ENCODE measurements around the gene ARRB1. TPM values are rescaled to one million over a fixed set of nuclear protein-coding genes. Genes with fewer than 3 reads are reported as not detected.

ARRB1 gene
- total RNA-seq, 2 donors from 2014 or later, result 26.3 to 39.6 TPM

- ATAC-seq (no peak), DNase-seq (no peak)
- peaks cover 26% of the 10 kb centered on the region for H3K4me1 Mint-ChIP-seq
- H3K36me3 Mint-ChIP-seq (ENCODE audit: low read depth), result no peaks in the 10 kb centered on the region
- H3K4me3 Mint-ChIP-seq, result no peak overlapping the region
- no peaks in the 10 kb centered on the region for H3K27me3 Mint-ChIP-seq
- H3K27ac Mint-ChIP-seq, result peak overlapping the region; percentile 59
- H3K9me3 ChIP-seq (ENCODE audit: control insufficient read depth, low read length, poor library complexity, severe bottlenecking), result no peaks in the 10 kb centered on the region
Measured at GRCh38 chr11:75264356-75264755, 87.1 kb downstream of the ARRB1 start.

- DNase-seq (no peak), ATAC-seq (peak; percentile 16)
- Mint-ChIP-seq H3K27ac (peak overlapping the region; percentile 59), H3K4me3 (no peak overlapping the region), H3K27me3 (no peaks in the 10 kb centered on the region), H3K4me1 (peaks cover 26% of the 10 kb centered on the region), H3K36me3 (ENCODE audit: low read depth) (no peaks in the 10 kb centered on the region)
- H3K9me3 ChIP-seq (ENCODE audit: control insufficient read depth, low read length, poor library complexity, severe bottlenecking), result no peaks in the 10 kb centered on the region
Measured at GRCh38 chr11:75263944-75264349, 87.5 kb downstream of the ARRB1 start.

- no peaks in the 10 kb centered on the region for H3K9me3 ChIP-seq (ENCODE audit: control insufficient read depth, low read length, poor library complexity, severe bottlenecking)
- ATAC-seq, result no peak
- peak overlapping the region; percentile 85 for H3K27ac Mint-ChIP-seq
- H3K36me3 Mint-ChIP-seq (ENCODE audit: low read depth), result no peaks in the 10 kb centered on the region
- H3K4me3 Mint-ChIP-seq, result no peak overlapping the region
- no peaks in the 10 kb centered on the region for H3K27me3 Mint-ChIP-seq
- no peak for DNase-seq
- H3K4me1 Mint-ChIP-seq, result peaks cover 26% of the 10 kb centered on the region
Measured at GRCh38 chr11:75262961-75263852, 88.3 kb downstream of the ARRB1 start.

GRCh38 chr11:75262436-75262835, 89.0 kb downstream of the ARRB1 start:
- H3K27ac Mint-ChIP-seq, result peak overlapping the region; percentile 85
- ATAC-seq, result no peak
- H3K4me1 Mint-ChIP-seq, result peaks cover 26% of the 10 kb centered on the region
- no peaks in the 10 kb centered on the region for H3K36me3 Mint-ChIP-seq (ENCODE audit: low read depth)
- H3K4me3 Mint-ChIP-seq, result no peak overlapping the region
- H3K27me3 Mint-ChIP-seq, result no peaks in the 10 kb centered on the region
- H3K9me3 ChIP-seq (ENCODE audit: control insufficient read depth, low read length, poor library complexity, severe bottlenecking), result no peaks in the 10 kb centered on the region
- no peak for DNase-seq

GRCh38 chr11:75261902-75262361, 89.5 kb downstream of the ARRB1 start:
- DNase-seq, result no peak
- no peaks in the 10 kb centered on the region for H3K36me3 Mint-ChIP-seq (ENCODE audit: low read depth)

GRCh38 chr11:75260396-75261170, 90.9 kb downstream of the ARRB1 start:
- DNase-seq (no peak), ATAC-seq (no peak)
- Mint-ChIP-seq H3K36me3 (ENCODE audit: low read depth) (no peaks in the 10 kb centered on the region), H3K27ac (peak overlapping the region; percentile 85), H3K27me3 (no peaks in the 10 kb centered on the region), H3K4me3 (peak overlapping the region; percentile 49), H3K4me1 (peaks cover 23% of the 10 kb centered on the region)
- no peaks in the 10 kb centered on the region for H3K9me3 ChIP-seq (ENCODE audit: control insufficient read depth, low read length, poor library complexity, severe bottlenecking)

More at GRCh38 chr11:75261902-75262361, 89.5 kb downstream of the ARRB1 start:
- no peak for ATAC-seq
- H3K27ac Mint-ChIP-seq, result peak overlapping the region; percentile 85
- H3K27me3 Mint-ChIP-seq, result no peaks in the 10 kb centered on the region
- H3K9me3 ChIP-seq (ENCODE audit: control insufficient read depth, low read length, poor library complexity, severe bottlenecking), result no peaks in the 10 kb centered on the region
- no peak overlapping the region for H3K4me3 Mint-ChIP-seq
- peaks cover 23% of the 10 kb centered on the region for H3K4me1 Mint-ChIP-seq

GRCh38 chr11:75254326-75254725, 97.1 kb downstream of the ARRB1 start:
- Mint-ChIP-seq H3K36me3 (ENCODE audit: low read depth) (no peaks in the 10 kb centered on the region), H3K4me1 (no peaks in the 10 kb centered on the region), H3K4me3 (no peak overlapping the region), H3K27ac (no peak overlapping the region), H3K27me3 (peaks cover 17% of the 10 kb centered on the region)
- no peak for ATAC-seq
- DNase-seq, result no peak
- no peaks in the 10 kb centered on the region for H3K9me3 ChIP-seq (ENCODE audit: control insufficient read depth, low read length, poor library complexity, severe bottlenecking)

- Mint-ChIP-seq H3K36me3 (ENCODE audit: low read depth) (peaks cover 2% of the 10 kb centered on the region), H3K4me1 (peaks cover 4% of the 10 kb centered on the region), H3K27ac (no peak overlapping the region), H3K27me3 (peaks cover 32% of the 10 kb centered on the region), H3K4me3 (no peak overlapping the region)
- DNase-seq (no peak), ATAC-seq (no peak)
- no peaks in the 10 kb centered on the region for H3K9me3 ChIP-seq (ENCODE audit: control insufficient read depth, low read length, poor library complexity, severe bottlenecking)
Measured at GRCh38 chr11:75249704-75250103, 101.8 kb downstream of the ARRB1 start.

GRCh38 chr11:75248924-75249256, 102.6 kb downstream of the ARRB1 start:
- no peak overlapping the region for H3K27ac Mint-ChIP-seq
- DNase-seq (no peak), ATAC-seq (no peak)
- peaks cover 32% of the 10 kb centered on the region for H3K27me3 Mint-ChIP-seq
- peaks cover 2% of the 10 kb centered on the region for H3K36me3 Mint-ChIP-seq (ENCODE audit: low read depth)
- no peak overlapping the region for H3K4me3 Mint-ChIP-seq
- H3K9me3 ChIP-seq (ENCODE audit: control insufficient read depth, low read length, poor library complexity, severe bottlenecking), result no peaks in the 10 kb centered on the region
- H3K4me1 Mint-ChIP-seq, result peaks cover 4% of the 10 kb centered on the region

GRCh38 chr11:75246671-75247350, 104.7 kb downstream of the ARRB1 start:
- Mint-ChIP-seq H3K4me3 (no peak overlapping the region), H3K36me3 (ENCODE audit: low read depth) (peaks cover 2% of the 10 kb centered on the region), H3K4me1 (peaks cover 11% of the 10 kb centered on the region), H3K27ac (no peak overlapping the region), H3K27me3 (peaks cover 40% of the 10 kb centered on the region)
- no peaks in the 10 kb centered on the region for H3K9me3 ChIP-seq (ENCODE audit: control insufficient read depth, low read length, poor library complexity, severe bottlenecking)
- no peak for DNase-seq
- no peak for ATAC-seq

- Mint-ChIP-seq H3K36me3 (ENCODE audit: low read depth) (peaks cover 2% of the 10 kb centered on the region), H3K4me1 (peaks cover 11% of the 10 kb centered on the region), H3K27me3 (peaks cover 40% of the 10 kb centered on the region), H3K4me3 (no peak overlapping the region), H3K27ac (no peak overlapping the region)
- ATAC-seq (no peak), DNase-seq (no peak)
- no peaks in the 10 kb centered on the region for H3K9me3 ChIP-seq (ENCODE audit: control insufficient read depth, low read length, poor library complexity, severe bottlenecking)
Measured at GRCh38 chr11:75246006-75246670, 105.3 kb downstream of the ARRB1 start.

GRCh38 chr11:75245356-75246005, 106.0 kb downstream of the ARRB1 start:
- no peak overlapping the region for H3K4me3 Mint-ChIP-seq
- H3K27ac Mint-ChIP-seq, result no peak overlapping the region
- ATAC-seq, result no peak
- peaks cover 39% of the 10 kb centered on the region for H3K27me3 Mint-ChIP-seq
- peaks cover 2% of the 10 kb centered on the region for H3K36me3 Mint-ChIP-seq (ENCODE audit: low read depth)
- no peaks in the 10 kb centered on the region for H3K9me3 ChIP-seq (ENCODE audit: control insufficient read depth, low read length, poor library complexity, severe bottlenecking)
- H3K4me1 Mint-ChIP-seq, result peaks cover 11% of the 10 kb centered on the region
- no peak for DNase-seq

Measured in T-helper 17 cell (primary cell).